Activated B cell treated with CpG ODN at 0.5 μM for 24 hours (primary cell): ENCODE measurements around the gene RNGTT. TPM values are rescaled to one million over a fixed set of nuclear protein-coding genes. Genes with fewer than 3 reads are reported as not detected.

Experiments used
- ATAC-seq: fragments of 200-7000 bp; cut with Tn5 transposase; one replicate; pipeline ENCODE4 v1.10.0; 2021; ENCODE audit warnings: low read depth, mild to moderate bottlenecking, moderate library complexity
- CTCF ChIA-PET: fragments of 350-600 bp; sonication (Branson Sonifier 250); formaldehyde crosslinking; loops from one replicate; lab custom pipeline; 2021; ENCODE audit warnings: antibody characterized with exemption; lab: Charles Lee
- POLR2A ChIA-PET: fragments of 350-600 bp; sonication (Branson Sonifier 250); formaldehyde crosslinking; loops from one replicate; lab custom pipeline; 2021; ENCODE audit warnings: antibody characterized with exemption; lab: Charles Lee
- DNase-seq: peaks from one replicate; pipeline ENCODE4 v3.0.0; 2022
- H3K27ac Mint-ChIP-seq: one replicate; pipeline ENCODE4 v1.8.0; 2020; ENCODE audit warnings: mixed read lengths
- H3K27me3 Mint-ChIP-seq: one replicate; pipeline ENCODE4 v1.8.0; 2021; ENCODE audit warnings: mixed read lengths
- H3K36me3 Mint-ChIP-seq: one replicate; pipeline ENCODE4 v1.8.0; 2021; ENCODE audit warnings: low read depth, mixed read lengths
- H3K4me1 Mint-ChIP-seq: one replicate; pipeline ENCODE4 v1.8.0; 2021; ENCODE audit warnings: mixed read lengths
- H3K4me3 Mint-ChIP-seq: one replicate; pipeline ENCODE4 v1.8.0; 2020; ENCODE audit warnings: mild to moderate bottlenecking, mixed read lengths
- H3K9me3 Mint-ChIP-seq: one replicate; pipeline ENCODE4 v1.8.0; 2020; ENCODE audit warnings: mixed read lengths
- CTCF ChIP-seq: fragments of 200-600 bp; IDR thresholded peaks from one replicate; pipeline ENCODE4 v1.8.0; 2022; ENCODE audit warnings: antibody characterized with exemption, mild to moderate bottlenecking
- intact Hi-C: fragments of 100-400 bp; cut with micrococcal nuclease; formaldehyde crosslinking; loops from one replicate; pipeline ENCODE4 v1.15.1; 2024
- total RNA-seq: library from RNA; stranded (reverse); gene quantifications from 2 replicates; pipeline ENCODE4 v1.2.3, GENCODE V29; 2022

The RNGTT gene
- total RNA-seq, 1 donor from 2014 or later: 25.9 TPM

GRCh38 chr6:88561034-88561953, 402.1 kb downstream of the RNGTT start:
- Mint-ChIP-seq H3K36me3 (no peaks in the 10 kb centered on the region), H3K27me3 (no peaks in the 10 kb centered on the region), H3K27ac (no peak overlapping the region), H3K4me3 (no peak overlapping the region), H3K4me1 (peaks cover 2% of the 10 kb centered on the region), H3K9me3 (no peaks in the 10 kb centered on the region)
- ChIA-PET POLR2A (no interaction called here), CTCF (no interaction called here)
- TF ChIP-seq CTCF: no peak
- intact Hi-C loops: no loop called here
- no peak for DNase-seq
- no peak for ATAC-seq

Other genes with a start within 250 kb of the RNGTT start
- gene PNRC1, start 117.1 kb upstream of the RNGTT start, total RNA-seq: 220 and 229 TPM in 2 replicates
- gene SRSF12, start 154.5 kb upstream of the RNGTT start, total RNA-seq: not detected in 2 replicates
- 10.9 and 11.6 TPM in 2 replicates for gene PM20D2, start 182.4 kb upstream of the RNGTT start, total RNA-seq